ENCODE results near the gene ATP8B1.

- TF ChIP-seq CTCF (conservative IDR thresholded peaks at IDR 0.05; ENCODE audit: low read depth, low read length), result no peak
- no peak for TF ChIP-seq EZH2 (IDR thresholded peaks at IDR 0.05; ENCODE audit: low read length, unreplicated experiment)
- TF ChIP-seq EZH2phosphoT487 (IDR thresholded peaks at IDR 0.05; ENCODE audit: borderline replicate concordance, low read length), result no peak
Measured at GRCh38 chr18:57705011-57705410, 98.1 kb downstream of the ATP8B1 start.
